HL-60/S4 (cell line): ENCODE data around the gene PPP6R1.

Experiments used
- in situ Hi-C: fragments of 300-500 bp; cut with MboI; formaldehyde crosslinking; loops from 2 replicates; pipeline ENCODE4 v1.14.3; 2022; ENCODE audit warnings: low sequenced_read_pairs

PPP6R1 gene

DNA sequence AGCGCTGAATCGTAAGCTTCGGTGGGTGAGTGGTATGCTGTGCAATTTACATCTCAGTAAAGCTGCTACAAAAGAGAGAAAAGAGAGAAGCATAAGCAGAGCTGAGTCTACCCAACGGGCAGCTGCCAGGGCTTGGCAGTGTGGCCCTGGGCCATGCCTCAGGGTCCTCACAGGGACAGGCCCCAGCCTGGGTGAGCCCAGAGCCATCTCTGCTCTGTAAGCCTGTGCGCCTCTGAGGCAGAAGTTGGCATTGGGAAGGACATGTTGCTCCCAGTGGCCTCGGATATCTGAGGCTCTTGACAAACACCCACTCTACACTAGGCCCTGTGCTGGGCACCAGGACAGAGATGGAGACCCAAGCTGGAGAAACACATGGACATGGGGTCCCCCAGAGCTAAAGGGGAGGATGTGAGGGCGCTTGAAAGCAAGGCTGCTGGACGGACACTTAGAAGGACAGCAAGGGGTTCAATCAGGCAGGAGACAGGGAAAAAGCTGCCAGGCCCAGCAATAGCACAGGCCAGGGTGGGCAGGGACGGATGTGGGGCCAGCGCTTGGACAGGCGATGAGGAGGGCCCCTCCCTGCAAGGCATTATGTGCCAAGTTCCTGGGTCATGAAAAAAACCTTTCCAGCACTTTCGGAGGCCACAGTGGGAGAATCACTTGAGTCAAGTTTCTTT, 14.7 kb downstream of the PPP6R1 start:
- in situ Hi-C loops, result no loop called here

DNA sequence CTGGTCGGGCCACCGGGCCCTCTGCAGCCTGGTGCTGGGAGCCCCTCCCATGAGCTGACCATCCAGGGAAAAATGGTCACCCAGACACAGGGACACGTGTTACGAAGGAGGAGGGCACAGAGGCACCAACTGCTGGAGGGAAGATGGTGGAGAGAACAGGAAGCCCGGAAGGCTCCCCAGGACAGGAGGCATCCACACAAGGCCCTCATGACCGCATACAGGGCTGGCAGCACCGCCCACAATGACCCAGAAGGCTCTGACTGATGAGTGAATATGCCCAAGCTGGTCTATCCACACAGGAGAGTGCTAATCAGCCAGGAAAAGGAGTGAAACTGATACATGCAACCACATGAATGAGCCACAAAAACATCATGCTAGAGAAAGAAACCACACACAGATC, 16.3 kb downstream of the PPP6R1 start:
- in situ Hi-C loops, result no loop called here

DNA sequence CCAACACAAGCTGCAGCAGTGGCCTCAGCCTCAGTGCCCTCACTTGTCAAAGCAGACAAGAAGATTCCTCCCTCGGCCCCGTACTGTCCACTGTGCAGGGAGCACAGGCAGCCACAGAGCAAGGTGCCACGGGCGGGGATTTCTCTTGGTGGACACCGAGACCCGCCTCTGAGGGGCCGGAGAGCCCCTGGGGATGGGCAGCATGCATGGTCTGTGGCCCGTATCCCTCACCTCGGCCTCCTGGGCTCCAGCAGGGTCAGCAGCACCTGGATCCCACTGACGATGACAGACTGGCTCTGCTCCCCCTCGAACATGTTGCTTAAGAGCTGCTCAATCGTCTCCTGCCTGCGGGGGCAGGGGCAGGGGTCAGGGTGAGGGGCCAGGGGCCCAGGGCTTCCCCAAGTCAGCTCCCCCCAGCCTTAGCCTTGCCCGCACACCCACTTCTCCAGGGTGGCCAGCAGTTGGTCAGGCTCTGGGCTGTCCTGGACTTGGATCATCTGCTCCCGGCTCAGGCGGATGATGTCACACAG, 16.8 kb downstream of the PPP6R1 start:
- in situ Hi-C loops, result no loop called here

DNA sequence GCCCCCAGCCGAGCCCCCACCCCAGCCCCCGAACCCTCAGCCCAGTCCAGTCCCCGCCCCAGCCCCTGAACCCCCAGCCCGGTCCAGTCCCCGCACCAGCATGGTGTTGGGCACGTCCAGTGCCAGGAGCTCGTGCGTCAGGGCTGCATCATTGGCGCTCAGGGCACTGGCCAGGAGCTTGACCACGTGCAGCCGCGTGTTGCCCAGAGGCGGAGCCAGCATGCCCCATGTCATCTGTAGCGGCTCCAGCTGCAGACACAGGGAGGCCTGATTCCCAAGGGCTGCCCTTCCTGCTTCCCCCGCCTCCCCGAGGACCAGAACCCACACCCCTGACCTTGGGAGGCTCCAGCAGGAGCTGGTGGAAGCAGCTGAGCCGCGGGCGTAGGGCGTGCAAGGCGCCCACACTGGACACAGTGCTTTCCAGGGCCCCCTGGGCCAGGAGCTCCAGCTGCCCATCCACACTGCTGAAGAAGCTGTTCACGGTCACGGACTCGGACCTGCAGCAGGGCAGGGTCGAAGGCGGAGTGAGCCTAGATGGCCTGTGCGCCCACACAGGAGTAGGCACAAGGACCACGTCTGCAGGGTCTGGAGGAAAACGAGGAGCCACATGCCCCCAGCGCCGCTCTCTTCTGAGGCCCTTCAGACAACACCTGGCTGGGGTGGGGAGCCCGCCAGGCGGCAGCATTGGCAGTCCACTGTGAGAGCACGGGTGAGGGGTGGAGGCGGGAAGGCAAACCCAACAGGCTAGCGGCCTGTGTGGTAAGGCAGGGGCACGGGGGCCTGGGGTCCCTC, 17.5 kb downstream of the PPP6R1 start:
- in situ Hi-C loops, result no loop called here

DNA sequence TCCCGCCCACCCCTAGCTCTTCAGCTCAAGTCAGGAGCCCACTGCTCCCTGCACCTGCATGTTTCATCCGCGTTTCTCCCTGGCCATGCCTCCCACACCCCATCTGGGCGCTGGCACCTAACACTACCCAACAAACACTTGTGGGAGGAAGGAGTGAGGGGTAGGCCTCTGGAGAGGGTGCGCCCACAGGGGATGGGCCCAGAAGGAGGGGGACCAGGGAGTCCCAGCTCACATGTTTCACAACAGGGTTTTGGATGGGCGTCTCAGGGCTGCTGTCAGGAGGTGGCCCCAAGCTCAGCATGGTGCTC, 18.1 kb downstream of the PPP6R1 start:
- in situ Hi-C loops, result no loop called here

DNA sequence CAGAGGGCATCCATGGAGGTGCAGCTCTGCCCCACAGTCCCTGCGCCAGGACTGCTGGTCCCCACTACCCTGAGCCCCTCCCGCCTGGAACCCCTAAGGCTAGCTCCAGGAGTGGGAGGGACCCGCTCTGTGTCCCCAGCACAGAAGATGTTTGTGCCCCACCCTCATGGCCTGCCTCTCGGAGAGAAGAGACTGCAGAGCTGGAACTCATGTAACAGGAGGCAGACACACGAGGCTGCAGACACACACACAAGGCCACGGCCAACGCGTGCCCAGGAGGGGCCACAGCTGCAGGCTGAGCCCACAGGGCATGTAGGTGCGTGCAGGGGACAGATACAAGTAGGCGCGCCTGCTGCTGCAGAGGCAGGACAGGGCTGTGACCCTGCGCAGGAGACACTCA, 19.8 kb downstream of the PPP6R1 start:
- in situ Hi-C loops, result no loop called here

DNA sequence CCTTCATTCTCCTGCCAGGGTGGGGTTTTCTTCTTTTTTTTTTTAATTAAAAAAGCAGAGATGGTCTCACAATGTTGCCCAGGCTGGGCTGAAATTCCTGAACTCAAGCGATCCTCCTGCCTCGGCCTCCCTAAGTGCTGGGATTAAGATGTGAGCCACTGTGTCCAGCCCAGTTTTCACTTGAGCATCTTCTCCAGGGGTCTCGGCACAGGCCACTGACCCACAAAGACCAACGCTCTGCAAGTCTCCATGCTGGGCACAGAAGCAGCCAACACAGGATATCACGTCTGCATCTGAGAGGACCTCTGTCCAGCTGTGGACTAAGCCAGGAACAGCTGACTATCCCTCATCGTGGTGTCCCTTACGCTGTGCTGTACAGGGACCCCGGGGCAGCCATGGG, 20.8 kb downstream of the PPP6R1 start:
- in situ Hi-C loops, result no loop called here

DNA sequence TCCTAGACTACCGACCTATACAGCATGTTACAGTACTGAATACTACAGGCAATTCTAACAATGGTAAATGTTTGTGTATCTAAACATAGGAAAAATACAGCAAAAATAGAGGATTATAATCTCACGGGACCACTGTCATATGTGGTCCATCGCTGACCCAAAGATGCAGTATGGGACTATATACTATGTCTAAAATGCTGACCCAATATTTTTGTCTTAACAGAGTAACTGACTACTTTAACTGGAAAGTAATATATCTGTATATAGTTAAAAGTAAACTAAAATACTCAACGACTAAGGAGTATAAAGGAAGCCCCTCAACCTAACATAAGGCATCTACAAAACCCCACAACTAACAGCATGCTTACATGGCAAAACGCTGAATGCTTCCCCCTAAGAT, 25.8 kb downstream of the PPP6R1 start:
- in situ Hi-C loops, result no loop called here

DNA sequence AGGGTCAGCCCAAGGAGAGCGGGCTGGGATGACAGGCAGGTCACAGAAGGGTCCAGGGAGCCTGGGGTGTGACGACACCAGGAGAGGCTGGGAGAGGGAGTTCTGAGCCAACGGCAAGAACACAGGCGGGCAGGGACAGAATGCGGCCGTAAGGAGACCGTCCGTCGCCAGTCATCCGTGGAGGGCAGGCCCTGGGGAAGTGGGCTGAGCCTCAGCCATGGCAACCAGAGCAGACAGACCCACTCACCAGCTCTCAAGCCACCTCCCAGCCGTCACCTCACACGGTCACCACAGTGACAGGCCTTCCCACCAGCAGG, 26.6 kb downstream of the PPP6R1 start:
- in situ Hi-C loops, result no loop called here

DNA sequence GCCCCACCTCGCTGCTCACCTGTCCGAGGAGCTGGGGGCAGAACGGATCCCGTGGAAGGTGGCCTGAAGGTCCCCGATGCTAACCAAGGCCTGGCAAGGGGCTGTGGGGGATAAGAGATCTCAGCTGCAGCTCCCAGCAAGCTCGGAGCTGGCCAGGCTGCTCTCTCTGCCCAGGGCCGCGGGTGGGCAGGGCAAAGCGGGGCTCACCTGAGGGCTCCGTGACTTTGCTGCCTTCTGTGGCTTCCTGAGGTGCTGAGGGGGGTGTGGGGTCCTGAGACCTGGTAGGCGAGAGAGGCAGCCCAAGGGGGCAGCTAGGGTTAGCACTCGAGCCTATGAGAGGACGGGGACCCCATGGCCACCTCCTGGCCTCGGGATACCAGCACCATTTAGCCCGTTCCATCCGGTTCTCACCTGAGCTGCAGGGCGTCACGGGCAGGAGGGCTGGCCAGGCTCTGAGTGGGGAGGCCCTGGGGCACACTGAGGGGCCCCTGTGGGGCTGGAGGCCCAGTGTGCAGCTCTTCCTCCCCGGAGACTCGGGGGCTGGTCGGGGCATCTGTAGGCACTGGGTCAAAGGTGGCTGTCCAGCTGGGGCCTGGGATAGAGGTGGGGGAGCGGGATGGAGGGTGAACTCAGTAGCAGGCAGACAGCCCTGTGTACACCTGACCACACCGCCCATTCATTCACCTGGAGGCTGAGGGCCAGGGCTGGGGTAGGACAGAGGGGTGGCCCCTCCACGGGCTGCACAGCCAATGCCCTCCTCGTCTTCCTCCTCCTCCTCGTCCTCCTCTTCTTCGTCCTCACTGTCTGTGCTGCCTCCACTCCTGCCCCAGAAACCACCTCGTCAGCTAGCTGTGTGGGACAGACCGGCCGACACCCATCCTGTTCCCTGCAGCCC, 27.2 kb downstream of the PPP6R1 start:
- in situ Hi-C loops, result no loop called here

DNA sequence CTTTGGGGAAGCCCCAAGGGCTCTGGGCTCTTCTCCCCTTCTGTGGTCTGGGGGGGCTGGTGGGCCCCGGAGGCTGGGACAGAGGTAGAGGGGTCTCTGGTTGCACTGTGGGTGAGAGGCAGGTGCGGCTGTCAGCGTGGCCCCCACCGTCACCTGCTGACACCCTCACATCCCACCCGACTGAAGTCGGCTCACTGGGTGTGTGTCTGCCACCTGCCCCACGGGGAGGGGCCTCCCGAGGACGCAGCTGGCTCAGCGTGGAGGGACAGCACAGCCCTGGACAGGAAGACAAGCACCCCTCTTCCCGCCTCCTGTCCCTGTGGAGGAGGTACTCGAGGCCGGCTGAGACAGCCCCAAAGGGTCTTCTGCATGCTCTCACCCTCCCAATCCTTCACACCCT, 28.0 kb downstream of the PPP6R1 start:
- in situ Hi-C loops, result no loop called here

DNA sequence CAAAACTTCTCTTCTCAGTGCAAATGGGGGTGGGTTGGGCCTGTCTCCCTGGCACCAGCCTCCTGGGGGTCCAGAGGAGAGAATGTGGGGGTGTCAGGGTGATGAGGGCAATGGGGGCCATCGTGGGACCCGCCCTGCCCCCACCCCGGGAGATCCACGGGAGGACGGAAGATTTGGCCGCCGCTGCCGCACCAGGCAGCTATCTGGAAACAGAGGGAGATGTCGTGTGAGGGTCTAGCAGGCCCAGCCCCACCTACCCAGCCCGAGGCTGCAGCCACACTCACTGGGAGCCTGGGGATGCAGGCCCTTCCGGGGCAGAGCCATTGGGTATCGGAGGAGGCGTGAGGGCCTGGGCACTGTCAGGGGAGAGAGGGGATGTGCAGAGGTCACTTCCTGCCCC, 28.5 kb downstream of the PPP6R1 start:
- in situ Hi-C loops, result no loop called here

DNA sequence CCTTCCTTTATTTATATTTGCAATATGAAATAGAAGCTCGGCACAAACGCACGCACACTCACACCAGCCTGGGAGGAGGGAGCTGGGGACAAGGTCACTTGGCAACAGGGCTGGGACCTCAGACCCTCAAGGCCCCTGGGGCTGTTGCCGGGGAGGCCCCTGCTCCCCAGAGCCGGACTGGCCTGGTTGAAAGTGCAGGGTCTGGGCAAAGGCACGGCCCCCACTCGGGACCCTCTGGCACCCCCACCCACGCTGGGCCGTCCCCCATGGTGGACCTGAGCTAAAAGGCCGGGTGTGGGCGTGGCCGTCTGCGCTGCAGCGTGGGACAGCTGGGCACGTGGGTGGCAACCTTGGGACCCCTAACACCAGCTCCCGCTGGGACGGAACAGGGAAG, 29.0 kb downstream of the PPP6R1 start:
- in situ Hi-C loops, result no loop called here

DNA sequence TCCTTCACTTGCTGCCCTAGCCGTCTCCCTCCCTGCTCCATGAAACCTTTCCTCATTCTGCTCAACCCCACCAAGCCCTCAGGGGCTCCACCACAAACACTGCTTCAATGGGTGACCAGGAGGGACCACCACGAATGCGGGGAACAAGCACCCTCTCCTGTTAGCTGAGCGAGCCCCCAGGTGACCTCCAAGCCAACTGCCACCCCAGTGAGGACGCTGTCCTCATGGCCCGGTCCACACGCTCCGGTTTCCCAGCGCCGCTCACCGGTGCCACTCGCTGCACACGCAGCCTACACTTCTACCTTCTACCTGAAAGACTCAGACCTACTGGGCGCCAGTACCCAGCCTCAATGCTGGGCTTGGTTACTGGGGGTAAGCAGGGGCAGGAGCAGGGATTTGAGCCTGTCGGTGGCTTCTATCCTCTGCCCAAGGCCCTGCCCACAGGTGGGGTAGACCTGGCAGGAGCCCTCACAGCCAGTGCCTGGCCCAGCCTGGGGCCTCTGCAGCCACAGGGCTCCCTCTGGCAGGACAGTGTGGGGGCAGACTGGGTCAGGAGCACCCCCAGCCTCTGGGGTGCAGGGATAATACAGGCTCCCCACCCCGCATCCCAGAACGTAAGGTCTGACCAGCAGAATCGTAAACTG, 29.6 kb downstream of the PPP6R1 start:
- in situ Hi-C loops, result no loop called here

DNA sequence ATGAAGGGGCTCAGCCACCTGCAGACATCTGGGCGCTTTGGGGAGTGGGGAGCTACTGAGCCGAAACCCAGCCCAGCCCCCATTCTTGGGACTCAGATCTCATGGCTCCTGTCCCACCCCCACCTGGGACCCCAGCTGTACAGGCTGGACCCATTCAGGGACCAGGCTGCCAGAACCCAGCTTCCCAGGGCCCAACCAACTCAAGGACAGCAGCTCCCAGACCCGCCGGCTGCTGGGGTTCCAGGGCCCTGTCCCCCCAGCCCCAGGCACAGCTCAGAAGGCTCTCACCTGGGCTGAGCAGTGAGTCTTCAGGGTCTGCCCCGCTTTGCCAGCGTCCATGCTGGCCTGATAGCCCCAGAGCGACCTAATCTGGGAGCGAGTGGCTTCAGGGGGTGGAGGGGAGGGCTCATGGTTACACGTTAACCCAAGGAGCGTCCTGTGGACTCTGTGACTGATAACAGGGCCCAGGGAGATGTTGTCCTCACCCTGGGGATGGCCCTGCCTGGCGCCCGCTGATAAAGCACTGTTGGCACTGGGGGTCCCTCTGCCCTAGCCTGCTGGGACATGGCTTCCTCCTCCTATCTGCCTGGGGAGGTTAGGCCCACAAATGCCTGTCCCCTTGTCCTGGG, 30.3 kb downstream of the PPP6R1 start, which contains the start of gene TMEM86B:
Gene TMEM86B, minus strand, starts transcription at position 361 of the 629 bp plus-strand sequence. Its CDS starts 22 bp downstream, at position 339.
- in situ Hi-C loops, result no loop called here

DNA sequence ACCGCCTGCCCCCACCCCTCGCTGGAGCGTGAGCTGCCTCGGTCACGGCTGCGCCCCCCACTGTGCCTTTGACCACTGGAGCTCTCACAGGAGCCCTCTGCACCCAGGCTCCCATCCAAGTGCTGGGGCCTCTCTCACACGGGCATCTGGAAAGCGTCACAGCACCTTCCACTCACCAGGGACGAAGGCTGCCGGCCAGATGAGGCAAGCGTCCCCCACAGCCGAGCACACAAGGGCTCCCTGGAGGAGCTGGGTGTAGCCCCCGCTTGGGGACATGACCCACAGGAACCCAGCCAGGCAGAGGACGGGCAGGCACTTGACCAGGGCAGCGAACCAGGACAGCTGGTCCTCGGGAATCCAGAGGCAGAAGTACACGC, 30.8 kb downstream of the PPP6R1 start:
- in situ Hi-C loops, result no loop called here

DNA sequence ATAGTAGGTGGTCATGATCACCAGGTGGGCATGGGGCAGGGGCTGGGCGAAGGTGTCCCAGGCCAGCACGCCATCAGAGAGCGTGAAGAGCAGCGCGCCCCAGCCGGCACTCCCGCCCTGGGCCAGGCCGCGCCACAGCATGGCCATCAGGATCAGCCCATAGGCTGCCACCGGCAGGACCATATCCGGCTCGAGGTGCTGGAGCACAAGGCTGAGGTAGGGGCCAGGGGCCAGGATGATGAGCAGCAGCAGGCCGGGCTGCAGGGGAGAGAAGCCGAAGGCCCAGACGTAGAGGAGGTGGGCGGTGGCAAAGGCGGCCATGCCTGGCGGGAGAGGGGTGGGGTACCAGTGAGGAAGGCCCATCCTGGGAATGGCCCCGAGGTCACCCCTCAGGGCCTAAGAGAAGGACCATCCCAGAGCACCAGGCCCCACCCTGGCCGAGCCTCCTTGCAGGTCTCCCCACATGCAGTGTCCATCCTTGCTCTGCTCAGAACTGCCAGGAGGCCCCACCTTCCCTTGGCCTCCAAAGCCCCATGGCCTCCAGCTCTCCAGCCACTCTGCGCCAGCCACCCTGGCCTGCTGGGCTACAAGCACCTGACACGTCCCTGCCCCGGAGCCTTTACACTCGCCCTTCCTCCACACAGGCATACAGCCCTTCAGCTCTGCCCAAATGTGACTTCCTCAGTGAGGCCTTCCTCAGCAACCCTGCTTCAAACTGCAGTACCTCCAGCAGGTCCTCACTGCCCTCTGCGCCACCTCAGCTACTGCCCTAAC, 31.4 kb downstream of the PPP6R1 start:
- in situ Hi-C loops, result no loop called here

DNA sequence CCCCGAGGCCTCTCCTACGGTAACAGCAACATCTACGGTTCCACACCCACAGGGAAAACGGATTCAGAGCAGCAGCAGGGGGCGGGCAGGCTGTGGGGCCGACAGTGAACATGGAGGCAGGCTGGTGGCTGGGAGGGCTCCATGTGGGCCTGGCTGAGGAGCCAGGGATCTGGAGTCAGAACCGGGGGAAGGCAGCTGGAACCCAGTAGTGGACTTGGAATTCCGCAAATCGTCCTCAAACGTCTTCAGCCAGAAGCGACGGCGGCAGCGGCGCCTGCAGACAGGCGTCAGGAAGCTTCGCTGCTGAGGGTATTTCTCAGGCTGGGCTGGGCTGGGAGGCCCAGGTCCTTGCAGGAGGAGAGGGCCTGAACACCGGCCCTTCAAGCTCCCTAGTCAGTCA, 32.0 kb downstream of the PPP6R1 start:
- in situ Hi-C loops, result no loop called here

DNA sequence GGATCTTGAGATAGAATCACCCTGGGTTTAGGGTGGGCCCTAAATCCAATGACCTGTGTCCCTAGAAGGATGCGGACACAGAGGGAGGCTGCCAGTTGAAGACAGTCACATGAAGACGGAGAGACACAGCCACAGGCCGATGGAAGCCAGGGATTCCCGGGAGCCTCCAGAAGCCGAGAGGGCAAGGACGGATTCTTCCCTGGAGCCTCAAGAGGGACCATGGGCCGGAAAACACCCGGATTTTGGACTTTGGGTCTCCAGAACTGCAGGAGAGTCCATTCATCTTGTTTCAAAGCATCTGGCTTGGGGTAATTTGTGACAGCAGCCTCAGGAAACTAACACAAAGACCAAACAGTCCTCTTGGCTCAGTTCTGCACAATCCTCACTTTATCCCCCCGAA, 32.5 kb downstream of the PPP6R1 start:
- in situ Hi-C loops, result no loop called here

DNA sequence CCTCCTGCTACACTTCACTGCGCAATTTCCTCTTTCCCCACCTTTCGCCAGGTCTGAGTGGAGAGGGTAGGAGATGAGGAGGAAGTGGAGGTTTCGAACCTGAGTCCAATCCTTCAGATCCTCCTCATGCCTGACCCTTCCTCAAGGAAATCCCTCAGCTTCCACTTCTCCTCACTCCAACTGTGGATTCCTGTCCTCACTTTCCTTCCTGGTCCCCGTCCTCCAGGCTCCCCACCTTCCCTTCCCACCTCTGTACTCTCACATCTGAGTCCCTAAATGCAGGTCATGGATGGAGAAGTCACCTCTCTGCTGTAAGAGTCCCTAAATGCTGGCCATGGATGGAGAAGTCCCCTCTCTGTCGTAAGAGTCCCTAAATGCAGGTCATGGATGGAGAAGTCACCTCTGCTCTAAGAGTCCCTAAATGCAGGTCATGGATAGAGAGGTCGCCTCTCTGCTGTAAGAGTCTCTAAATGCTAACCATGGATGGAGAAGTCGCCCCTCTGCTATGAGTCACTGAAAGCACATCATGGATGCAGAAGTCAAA, 33.3 kb downstream of the PPP6R1 start:
- in situ Hi-C loops, result no loop called here
